ENCODE results near the gene ST6GALNAC3.

GRCh38 chr1:76170084-76170483 lies 95.5 kb downstream of the ST6GALNAC3 start:
- TF ChIP-seq CTCF (IDR thresholded peaks at IDR 0.05), result no peak
- TF ChIP-seq RAD21 (conservative IDR thresholded peaks at IDR 0.05 in 1 of 2, IDR thresholded peaks at IDR 0.05 in 1 of 2), result no peak
- no peak for TF ChIP-seq ZC3H11A (IDR thresholded peaks at IDR 0.05)
- TF ChIP-seq FOXS1 (CRISPR knock-in tag; IDR thresholded peaks at IDR 0.05), result no peak
- TF ChIP-seq ZFP36 (IDR thresholded peaks at IDR 0.05; ENCODE audit: borderline replicate concordance, partially characterized antibody), result no peak
- TF ChIP-seq EP300 (IDR thresholded peaks at IDR 0.05), result no peak
- TF ChIP-seq ESRRA (IDR thresholded peaks at IDR 0.05; ENCODE audit: borderline replicate concordance, low read length), result no peak
- no peak for TF ChIP-seq REST (IDR thresholded peaks at IDR 0.05)
- TF ChIP-seq KDM1A (IDR thresholded peaks at IDR 0.05; ENCODE audit: low read depth), result no peak
- no peak for TF ChIP-seq POLR2A (IDR thresholded peaks at IDR 0.05; ENCODE audit: low read length)
- TF ChIP-seq MAX (IDR thresholded peaks at IDR 0.05), result no peak
- no peak for TF ChIP-seq CHD2 (IDR thresholded peaks at IDR 0.05; ENCODE audit: low read length, partially characterized antibody)
- TF ChIP-seq MAZ (IDR thresholded peaks at IDR 0.05; ENCODE audit: borderline replicate concordance, low read depth, low read length), result no peak

Measured in A549 (cell line).